Stimulated activated CD8-positive, alpha-beta memory T cell treated with anti-CD3 and anti-CD28 coated beads, Interleukin-2, amount 100 ng/mL, for 1 hour (primary cell): ENCODE data around the gene DLX1.
"Not testable (repeated sequence)": the region's sequence is repeated elsewhere in the genome, so short reads cannot be mapped to it uniquely, and the experiment has no call there.

Experiments
- DNase-seq, 2 donors: peaks; one replicate each; pipeline ENCODE4 v3.0.0-alpha.2; 2020; ENCODE audit warnings: low read depth in 2 of 2

The DLX1 gene

DNA sequence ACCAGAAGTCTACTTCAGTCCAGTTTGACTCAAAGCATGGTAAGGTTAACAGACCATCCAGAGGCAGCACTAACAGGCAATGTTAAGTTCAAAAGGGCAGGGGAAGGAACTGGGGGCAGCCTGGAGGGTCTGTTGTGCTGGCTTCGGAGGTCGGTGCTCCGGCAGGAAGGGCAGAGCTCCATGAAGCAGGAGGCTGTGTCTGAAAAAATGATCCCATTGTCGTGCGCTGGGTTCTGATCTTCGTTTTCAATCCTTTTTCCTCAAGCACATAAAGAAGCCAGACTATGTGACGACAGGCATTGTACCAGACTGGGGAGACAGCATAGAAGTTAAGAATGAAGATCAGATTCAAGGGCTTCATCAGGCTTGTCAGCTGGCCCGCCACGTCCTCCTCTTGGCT, 21.9 kb upstream of the DLX1 start:
- no peak for DNase-seq

DNA sequence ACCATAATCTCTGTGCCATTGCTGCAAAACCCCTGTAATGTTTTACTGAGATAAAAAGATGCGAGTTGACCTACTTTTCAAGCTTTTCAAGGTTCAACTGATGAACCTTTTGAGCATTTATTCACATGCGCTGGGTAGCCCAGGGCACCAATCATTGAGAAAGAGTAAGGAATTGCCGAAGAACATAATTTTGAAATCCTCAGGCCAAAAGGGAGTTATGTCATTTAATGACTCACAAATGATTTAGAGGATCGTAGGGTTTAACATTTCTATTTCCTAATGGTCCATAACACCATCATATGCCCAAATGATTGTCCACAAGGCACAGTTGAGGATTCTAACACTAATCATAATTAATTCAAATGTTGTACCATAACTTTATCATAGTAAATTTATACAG, 20.2 kb upstream of the DLX1 start:
- no peak for DNase-seq

DNA sequence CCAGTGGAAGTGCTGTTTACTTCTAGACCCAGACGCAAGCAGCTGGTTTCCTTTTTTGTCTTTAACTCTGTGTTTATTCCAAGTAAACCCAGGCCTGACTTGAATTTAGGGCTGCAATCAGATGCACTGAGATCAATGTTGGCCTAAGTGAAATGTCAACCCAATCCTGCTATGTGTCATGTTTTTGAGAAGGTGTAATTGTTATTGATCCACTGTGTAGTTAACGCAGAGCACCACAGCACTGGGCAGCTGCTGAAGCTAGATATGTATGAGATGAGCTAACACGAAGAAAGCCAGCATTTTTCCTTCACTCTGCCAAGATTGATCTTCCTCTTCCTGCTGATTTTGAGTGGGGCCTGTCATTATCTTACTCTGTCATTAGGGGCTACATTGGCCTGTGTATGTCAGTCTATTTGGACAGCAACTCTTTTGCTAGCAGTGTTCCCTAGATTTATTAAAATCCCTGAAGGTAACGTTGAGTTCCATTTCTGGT, 18.9 kb upstream of the DLX1 start:
- DNase-seq: no peak

DNA sequence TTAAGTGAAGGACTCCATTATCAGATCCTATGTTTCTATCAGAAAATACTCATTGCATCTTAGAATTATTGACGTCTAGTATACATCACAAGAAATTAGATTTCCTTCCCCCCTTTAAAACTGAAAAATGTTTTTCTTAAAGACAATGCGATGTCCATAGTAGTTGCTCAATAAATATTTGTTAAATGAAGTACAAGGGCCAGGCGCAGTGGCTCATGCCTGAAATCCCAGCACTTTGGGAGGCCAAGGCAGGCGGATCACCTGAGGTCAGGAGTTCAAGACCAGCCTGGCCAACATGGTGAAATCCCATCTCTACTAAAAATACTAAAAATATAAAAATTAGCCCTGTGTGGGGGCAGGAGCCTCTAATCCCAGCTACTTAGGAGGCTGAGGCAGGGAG, 17.4 kb upstream of the DLX1 start:
- not testable (repeated sequence) for DNase-seq

DNA sequence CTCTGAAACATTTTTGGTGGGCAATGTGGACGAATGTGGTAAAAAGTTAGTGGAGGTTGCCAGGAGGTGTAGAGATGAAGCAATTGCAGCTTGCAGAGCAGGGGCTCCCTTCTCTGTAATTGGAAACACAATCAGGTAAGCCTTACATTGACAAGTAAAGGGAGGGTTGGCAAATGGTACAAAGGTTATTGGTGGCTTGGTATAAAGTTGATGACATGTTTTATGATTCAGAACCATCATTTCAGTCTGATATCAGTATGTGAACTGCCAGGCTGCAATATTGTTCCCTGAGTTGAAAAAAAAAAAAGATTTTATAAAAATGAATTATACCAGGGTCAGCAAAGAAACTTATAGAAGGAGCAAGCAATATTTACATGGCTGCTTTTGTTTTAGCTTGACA, 14.4 kb upstream of the DLX1 start:
- no peak for DNase-seq

DNA sequence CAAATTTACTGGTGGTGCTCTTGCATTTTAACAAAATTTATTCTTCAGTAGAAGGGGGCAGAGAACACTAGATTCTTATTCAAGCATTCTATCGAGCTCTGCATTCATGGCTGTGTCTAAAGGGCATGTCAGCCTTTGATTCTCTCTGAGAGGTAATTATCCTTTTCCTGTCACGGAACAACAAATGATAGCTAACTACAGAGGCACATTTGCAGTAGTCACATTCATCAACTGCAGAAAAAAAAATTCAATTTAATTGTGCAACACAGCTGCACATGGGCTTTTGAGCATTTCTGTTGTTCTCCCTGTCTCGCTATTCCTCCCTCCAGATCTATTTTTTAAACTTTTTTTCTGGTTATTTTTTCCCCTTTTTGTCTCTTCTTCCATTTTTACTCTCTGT, 13.0 kb upstream of the DLX1 start:
- DNase-seq: no peak

DNA sequence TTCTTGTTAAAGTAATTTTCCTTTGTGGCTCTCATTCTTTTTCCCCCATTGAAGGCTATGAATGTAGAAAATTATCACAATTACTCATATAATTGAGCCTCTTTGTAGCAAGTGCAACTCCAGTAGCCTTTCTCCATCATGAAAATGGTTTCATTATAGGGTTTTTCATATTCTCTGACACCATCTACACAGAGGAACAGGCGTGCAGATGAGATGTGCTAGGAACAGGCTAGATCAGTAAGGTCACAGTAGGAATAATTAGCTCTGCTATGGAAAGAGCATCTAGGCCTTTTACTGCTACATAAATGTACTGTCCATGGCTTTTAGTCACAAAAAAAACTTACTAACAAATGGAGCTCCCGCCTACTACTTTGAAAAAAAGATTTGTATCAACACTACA, 12.6 kb upstream of the DLX1 start:
- no peak for DNase-seq

DNA sequence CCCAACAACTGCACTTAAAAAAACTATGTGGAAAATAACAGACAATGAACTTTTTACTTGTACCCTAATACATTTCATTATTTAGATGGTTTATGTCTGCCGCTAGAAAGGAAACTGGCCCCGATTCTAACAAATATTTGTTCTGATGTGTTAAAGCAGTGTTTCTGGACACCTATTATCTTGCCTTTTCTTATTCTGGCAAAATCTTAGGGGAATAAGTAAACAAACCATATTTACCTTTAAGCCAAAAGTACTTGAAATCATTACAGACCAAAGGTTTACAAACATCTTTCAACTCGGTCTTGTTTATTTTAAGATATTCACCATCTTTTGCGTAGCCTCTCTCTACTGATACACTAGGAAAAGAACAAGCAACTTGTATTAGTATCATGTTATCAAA, 11.8 kb upstream of the DLX1 start:
- no peak for DNase-seq

DNA sequence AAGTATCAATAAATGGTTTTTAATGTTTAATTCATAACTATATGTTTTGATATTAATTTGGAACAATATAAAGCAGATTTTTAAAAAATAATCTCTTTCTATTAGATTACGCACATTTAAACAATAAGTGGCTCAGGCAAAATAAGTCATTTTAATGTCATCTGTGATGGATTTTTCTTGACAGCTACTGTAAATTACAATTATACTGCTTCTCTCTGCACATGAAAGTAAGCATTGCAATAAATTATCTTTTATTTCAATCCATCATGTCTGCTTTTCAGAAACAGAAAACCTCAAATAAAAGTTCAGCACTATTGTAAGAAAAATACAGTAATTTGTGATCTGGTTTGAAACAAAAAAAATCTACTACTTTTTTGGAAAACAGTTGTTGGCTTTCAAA, 11.1 kb upstream of the DLX1 start:
- no peak for DNase-seq

DNA sequence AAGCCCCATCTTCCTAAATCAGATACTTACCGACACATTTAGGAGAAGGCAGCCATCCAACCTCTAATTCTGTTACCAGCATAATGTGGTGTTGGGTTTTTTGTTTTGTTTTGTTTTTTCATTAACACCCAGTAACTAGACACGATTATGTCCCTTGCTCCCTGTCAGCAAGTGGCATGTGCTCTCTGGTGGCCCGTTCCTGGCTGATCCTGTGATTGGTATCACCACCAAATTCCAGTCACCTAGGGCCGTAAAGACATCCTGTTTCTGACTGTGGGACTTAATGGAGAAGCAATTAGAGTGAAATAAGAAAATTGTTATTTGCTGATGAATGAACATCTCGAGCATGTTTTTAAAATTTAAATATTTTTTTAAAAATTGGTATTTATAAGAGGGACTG, 5.9 kb upstream of the DLX1 start:
- DNase-seq: no peak

DNA sequence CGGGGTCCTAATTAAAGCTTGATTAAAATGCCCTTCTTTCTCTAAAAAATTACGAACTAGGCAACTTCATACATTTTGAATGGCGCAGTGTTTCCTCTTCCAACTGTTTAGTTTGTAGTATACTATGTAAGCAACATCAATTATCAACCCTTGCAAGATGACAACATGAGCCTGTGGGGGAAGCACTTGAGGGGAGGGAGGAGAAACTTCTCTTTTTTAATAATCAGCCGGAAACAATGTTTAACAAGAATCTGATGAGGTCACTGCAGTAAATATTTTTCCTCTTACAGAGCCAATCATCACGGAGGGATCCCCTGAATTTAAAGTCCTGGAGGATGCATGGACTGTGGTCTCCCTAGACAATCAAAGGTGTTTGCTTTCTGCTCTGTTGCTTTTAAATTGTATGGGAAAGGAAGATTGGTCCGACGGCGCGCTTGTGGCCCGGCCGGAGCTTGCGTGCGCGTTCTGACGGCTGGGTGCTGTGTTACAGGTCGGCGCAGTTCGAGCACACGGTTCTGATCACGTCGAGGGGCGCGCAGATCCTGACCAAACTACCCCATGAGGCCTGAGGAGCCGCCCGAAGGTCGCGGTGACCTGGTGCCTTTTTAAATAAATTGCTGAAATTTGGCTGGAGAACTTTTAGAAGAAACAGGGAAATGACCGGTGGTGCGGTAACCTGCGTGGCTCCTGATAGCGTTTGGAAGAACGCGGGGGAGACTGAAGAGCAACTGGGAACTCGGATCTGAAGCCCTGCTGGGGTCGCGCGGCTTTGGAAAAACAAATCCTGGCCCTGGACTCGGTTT, 5.3 kb upstream of the DLX1 start:
- no peak for DNase-seq

DNA sequence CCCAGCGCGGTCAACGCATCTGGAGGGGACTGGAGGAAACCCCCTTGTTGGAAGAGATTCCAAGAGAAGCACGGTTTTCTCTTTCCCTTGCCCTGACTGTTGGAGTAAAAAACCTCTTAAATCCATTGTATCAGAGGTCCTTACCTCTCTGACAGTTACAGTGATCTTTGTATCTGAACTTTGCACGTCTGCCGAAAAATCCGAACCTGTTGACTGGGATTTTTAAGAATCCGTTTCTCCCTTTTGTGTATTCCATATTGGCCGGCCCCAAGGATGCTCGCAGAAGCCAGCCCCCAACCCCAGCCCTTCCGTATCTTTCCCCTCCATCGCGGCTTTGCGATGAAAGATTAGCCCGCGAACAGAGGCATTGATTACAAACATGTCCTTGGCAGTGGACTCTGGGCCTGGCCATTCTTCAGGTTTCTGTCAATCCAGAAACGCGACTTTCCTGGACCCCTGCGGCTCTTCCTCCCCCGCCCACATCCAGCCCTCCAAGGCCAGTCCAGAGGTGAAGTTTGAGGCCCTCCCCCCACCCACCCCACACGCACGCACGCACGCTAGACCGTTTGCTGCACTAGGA, 4.6 kb upstream of the DLX1 start:
- DNase-seq: no peak

DNA sequence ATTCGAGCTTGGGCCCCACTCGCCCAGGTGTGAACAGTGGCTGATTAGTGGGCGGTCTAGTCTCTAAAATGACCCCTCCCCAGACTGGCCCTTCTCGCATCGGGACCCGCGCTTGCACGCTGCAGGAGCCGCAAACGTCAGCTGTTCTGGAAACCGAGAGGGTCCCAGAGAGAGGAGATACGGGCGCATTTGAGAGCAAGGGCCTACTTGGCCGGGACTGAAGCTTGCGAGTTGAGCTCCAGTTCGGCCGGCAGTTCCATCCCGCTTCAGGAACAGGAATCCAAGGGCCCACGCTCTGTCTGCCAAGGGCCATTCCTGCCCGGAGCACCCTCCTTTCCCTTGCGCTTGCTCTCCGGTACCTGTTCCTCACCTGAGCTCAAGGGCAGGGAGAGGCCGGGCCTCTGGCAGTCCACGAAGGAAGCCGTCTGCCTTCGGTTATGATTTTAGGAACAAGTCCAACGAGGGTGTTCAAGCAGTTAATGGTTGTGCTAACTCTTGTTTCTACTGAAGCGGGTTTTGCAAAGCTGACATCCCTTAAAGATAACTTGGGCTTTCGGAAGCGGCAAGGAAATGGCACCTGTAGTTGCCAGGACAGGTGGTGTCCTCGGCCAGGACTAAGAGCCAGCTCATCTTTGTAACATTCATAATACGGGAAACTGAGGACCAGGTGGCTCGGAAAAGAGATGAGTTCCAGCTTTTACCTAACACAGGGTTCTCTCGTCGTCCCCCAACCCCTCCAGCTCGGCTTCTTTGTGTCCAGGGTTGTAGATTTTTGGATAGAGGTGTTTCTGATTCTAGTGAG, 3.9 kb upstream of the DLX1 start:
- no peak for DNase-seq

DNA sequence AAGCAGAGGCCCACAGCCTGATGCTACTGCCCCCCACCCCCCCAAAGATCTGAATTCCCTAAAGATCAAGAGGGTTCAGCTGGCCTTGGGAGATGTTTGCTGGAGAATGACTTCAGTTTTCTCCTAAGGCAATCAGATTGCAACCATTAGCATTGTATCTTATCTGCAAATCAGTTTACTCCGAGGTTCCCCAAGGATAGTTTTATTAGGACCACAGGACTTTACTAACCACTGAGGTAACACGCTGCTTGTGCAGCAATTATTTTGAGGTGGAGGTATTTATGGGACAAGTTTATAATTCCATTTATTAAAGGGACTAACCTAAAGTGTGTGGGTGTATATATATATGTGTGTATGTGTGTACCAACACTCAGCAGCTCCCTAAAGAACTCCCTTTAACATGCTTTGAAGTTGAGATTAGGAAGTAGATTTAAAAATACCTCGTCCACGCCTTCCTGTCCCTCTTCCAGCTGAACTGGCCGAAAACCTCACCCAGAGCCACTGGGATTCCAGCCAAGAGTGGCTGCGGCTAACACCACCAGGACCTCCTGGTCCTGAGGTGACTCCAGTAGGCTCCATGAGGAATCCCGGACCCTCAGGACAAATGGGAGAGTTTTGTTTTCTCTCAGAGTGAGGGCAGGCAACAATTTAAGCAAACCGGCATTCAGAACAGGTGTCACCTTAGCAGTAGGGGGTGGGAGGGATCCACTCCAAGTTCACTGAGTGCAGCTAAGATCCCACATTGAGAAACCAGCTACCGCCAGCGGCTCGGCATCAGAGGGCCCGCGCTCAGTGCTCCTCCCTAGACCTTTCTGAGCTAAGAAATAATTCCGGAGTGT, 3.0 kb upstream of the DLX1 start:
- no peak for DNase-seq

DNA sequence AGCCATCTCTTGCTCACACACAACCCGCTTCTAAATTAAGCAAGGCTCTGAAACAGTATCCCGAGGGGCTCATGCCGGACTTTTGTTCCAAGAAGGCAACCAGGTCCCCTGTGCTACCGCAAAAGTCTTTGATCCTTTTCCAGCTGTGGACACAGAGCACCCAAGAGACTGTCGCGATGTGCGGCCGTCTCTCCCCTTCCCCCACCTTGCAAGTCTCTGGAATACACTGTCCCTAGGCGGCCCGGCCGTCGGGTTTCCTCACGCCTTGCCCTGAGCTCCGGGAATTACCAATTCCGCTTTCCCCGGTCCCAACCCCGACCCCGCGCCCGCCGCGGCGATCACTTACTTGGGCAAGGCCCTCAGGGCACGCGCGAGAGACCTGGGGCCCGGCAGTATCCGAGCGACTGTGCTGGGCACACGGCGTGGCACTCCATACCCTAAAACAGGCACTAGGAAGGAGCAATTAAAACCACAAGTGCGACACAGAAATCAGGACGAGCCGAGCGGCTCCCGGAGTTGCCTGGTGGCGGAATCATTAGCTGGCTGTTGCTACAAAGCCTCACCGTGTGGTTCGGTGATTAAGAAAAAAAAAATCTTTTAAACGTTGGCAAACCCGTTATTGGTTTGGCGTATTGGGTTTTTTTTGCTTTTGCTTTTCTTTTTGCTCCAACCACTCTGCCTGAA, 2.2 kb upstream of the DLX1 start:
- DNase-seq: no peak

DNA sequence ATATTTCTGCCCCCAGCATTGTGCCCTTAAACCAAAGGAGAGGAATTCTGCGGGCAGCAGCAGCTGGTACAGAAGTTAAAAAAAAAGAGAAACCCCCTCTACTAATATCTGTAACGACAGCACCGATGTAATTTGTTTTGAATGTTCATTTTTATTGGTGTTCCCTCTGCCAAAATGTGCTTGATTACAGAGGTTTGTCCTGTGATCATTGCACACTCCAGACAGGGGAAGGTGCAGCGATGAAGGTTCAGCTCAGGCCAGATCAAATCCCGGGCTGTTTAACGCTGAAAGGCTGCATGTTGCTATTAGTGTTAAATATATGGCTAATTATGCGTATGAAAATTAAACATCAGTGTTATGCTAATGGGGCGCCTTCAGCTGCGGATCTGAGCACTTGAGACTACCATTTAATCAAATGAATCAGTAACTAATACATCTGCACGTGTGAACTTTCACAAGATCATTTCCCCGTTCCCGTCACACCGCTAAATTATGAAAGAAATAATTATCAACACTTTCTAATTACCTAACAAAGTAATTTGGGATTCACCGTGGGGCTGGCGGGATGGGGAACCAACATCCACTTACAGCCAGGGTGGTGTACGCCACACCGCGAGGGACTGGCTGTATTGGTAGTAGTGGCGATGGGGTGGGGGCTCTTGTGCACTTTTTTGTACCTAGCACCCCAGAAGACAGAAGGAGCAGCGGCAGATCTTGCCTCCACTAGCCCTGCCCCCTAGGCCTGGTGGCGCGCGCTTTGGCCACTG, 1.5 kb upstream of the DLX1 start:
- no peak for DNase-seq

DNA sequence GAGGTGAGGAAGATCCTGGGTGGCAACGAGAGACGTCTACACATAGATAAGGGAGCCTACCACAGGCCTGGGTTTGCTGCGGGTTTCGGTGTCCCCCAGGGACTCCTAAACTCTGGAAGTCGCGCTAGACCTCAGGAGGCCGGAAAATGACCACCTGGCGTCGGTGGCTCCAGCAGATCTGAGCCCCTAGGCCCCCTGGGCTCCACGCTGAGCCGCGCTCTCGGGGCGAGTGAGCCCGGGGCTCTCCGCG, 987 bp upstream of the DLX1 start:
- DNase-seq: no peak

DNA sequence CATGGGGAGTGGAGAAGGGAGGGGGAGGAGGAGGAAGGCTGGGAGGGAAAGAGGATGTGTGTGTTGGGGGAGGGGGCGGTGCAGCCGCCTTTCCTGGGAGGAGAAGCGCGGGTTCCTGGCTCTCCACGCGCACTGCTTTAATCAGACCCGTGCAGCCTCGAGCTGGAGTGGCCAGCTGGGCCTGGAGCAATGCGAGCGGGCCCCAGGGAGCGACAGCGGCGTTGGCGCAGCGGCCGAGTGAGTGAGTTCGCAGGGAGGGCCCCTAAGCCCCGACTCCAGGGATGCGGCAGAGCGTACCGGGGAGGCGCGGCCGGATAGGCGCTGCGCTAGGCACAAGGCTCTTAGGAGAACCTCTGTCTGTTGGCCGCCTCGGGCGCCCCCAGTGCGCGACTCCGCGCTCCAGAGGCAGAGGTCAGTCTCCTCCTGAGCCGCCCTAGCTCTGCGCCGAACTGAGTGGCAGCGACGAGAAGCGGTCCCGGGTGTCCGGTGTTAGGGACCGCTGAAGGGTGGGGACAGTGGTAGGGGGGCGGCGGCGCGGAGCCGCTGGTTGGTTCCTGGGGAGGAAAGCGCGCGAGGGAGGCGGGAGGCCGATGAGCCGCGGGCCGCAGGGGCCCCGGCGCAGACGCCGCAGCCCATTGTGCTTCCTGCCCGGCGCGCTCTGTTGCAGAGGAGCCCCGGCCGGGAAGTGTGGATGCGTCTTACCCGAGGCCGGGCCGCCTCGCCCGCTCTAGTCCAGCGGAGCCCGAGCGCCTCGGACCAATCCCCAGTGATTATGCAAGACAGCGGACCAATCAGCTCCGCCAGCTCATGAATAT, 455 bp upstream of the DLX1 start:
- DNase-seq: no peak

DNA sequence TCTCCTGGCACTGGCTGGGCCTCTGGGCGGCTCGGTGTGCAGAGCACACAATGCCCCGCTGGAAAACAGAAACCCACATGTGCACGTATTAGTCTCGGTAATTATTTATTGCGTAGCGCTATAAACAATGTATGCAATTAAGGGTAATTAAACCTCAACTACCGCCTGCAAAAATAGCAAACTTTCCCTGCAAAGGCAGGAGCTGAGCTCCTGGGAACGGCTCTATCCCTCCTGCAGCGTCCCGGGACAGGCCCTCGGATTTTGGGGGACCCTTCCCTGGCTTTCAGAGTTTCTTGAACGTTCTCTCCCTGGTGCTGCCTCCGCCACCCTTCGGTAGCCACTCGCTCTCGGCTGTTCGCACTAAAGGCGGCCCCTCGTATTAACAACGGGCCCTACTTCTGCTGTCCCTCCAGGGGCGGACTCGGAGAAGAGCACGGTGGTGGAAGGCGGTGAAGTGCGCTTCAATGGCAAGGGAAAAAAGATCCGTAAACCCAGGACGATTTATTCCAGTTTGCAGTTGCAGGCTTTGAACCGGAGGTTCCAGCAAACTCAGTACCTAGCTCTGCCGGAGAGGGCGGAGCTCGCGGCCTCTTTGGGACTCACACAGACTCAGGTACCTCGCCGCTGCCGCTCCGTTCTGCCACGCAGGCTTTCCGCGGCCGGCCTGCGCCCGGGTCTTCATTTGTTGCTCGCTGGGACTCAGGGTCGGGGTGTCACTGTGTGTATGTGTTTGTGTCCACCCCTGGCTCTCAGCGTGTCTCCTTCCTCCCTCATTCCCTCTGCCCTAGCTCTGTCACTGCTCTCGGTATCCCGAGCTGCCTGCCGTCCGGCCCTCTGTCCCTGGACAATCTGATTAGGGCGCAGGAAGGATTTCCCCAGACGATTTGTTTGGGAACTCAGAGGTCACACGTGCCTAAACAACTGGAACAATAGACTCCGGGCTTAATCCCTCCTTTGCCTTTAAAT, 1.2 kb downstream of the DLX1 start:
- no peak for DNase-seq
